DND-41 (cell line): ENCODE measurements around the gene NPIPA5.
"Not testable (repeated sequence)": the region's sequence is repeated elsewhere in the genome, so short reads cannot be mapped to it uniquely, and the experiment has no call there.

Experiments
- ATAC-seq: fragments of 200-7000 bp; cut with Tn5 transposase; 3 replicates; pipeline ENCODE4 v1.9.1; 2021; ENCODE audit warnings: low read depth; ENCODE audit not compliant: insufficient read depth
- DNase-seq: peaks from one replicate; pipeline ENCODE4 v3.0.0-alpha.2; 2020
- H2AFZ ChIP-seq: 2 replicates; pipeline ENCODE4 v1.6.0; 2012; ENCODE audit warnings: low read depth, low read length
- H3K27ac ChIP-seq: 2 replicates; pipeline ENCODE4 v1.5.1; 2012; ENCODE audit warnings: low read length, inconsistent platforms
- H3K27me3 ChIP-seq: fragments of 200-600 bp; sonication (generic); 2 replicates; pipeline ENCODE4 v1.6.0; 2012; ENCODE audit warnings: low read length, mild to moderate bottlenecking, inconsistent platforms; ENCODE audit not compliant: insufficient read depth, poor library complexity
- H3K36me3 ChIP-seq: 2 replicates; pipeline ENCODE4 v1.5.1; 2012; ENCODE audit warnings: low read length, inconsistent platforms; ENCODE audit not compliant: insufficient read depth
- H3K4me1 ChIP-seq: 2 replicates; pipeline ENCODE4 v1.5.1; 2012; ENCODE audit warnings: mild to moderate bottlenecking, low read length; ENCODE audit not compliant: insufficient read depth
- H3K4me2 ChIP-seq: 2 replicates; pipeline ENCODE4 v1.6.0; 2012; ENCODE audit warnings: mild to moderate bottlenecking, moderate library complexity, low read length, inconsistent platforms; ENCODE audit not compliant: insufficient read depth
- H3K4me3 ChIP-seq, 2 experiments: fragments of 200-600 bp in 1 of 2; shearing (Covaris generic) in 1 of 2; 2 replicates each; pipeline ENCODE4 v1.5.1; 2012 to 2016; ENCODE audit warnings: inconsistent platforms in 2 of 2, low read length in 2 of 2, mild to moderate bottlenecking in 2 of 2, low read depth in 1 of 2, moderate library complexity in 1 of 2
- H3K79me2 ChIP-seq: 2 replicates; pipeline ENCODE4 v1.6.0; 2012; ENCODE audit warnings: low read length, inconsistent platforms; ENCODE audit not compliant: insufficient read depth
- H3K9ac ChIP-seq: 2 replicates; pipeline ENCODE4 v1.6.0; 2012; ENCODE audit warnings: low read depth, mild to moderate bottlenecking, inconsistent platforms, low read length, moderate library complexity
- H3K9me3 ChIP-seq: 2 replicates; pipeline ENCODE4 v1.5.1; 2012; ENCODE audit warnings: low read length, moderate library complexity, mild to moderate bottlenecking, inconsistent platforms; ENCODE audit not compliant: insufficient read depth, severe bottlenecking
- H4K20me1 ChIP-seq: 2 replicates; pipeline ENCODE4 v1.6.0; 2012; ENCODE audit warnings: low read length; ENCODE audit not compliant: insufficient read depth
- CTCF ChIP-seq: IDR thresholded peaks from 2 replicates; pipeline ENCODE4 v1.5.1; 2012; ENCODE audit warnings: borderline replicate concordance, low read length, moderate library complexity, mild to moderate bottlenecking; ENCODE audit not compliant: poor library complexity, severe bottlenecking; ENCODE audit errors: extremely low read depth
- EZH2 ChIP-seq: IDR thresholded peaks from 3 replicates; pipeline ENCODE4 v1.6.1; 2012; ENCODE audit warnings: borderline replicate concordance, low read depth, mild to moderate bottlenecking, moderate library complexity, low read length, inconsistent platforms; ENCODE audit not compliant: severe bottlenecking

NPIPA5 gene

GRCh38 chr16:15378194-15378593 lies at the start of gene NPIPA5:
TSS of gene NPIPA5 (minus strand) at chr16:15378294. CDS start at chr16:15378294, 0 bp downstream.
- not testable (repeated sequence) for H3K79me2 ChIP-seq, DNase-seq, H3K36me3 ChIP-seq, H2AFZ ChIP-seq, H3K4me3 ChIP-seq, H3K9me3 ChIP-seq, H3K9ac ChIP-seq, H3K27ac ChIP-seq, H3K27me3 ChIP-seq, H4K20me1 ChIP-seq, ATAC-seq, H3K4me2 ChIP-seq, H3K4me1 ChIP-seq

- Histone ChIP-seq H3K4me2 (no peak overlapping the region), H2AFZ (no peak overlapping the region), H3K27ac (no peak overlapping the region)
Observed at GRCh38 chr16:15427648-15428239, 49.6 kb upstream of the NPIPA5 start.

GRCh38 chr16:15426796-15427195 lies 48.7 kb upstream of the NPIPA5 start:
- Histone ChIP-seq H3K4me1 (no peaks in the 10 kb centered on the region), H2AFZ (no peak overlapping the region), H3K4me3 (no peak overlapping the region), H4K20me1 (no peaks in the 10 kb centered on the region), H3K4me2 (no peak overlapping the region), H3K27ac (no peak overlapping the region), H3K27me3 (no peaks in the 10 kb centered on the region), H3K36me3 (no peaks in the 10 kb centered on the region), H3K9ac (no peak overlapping the region), H3K9me3 (no peaks in the 10 kb centered on the region), H3K79me2 (no peaks in the 10 kb centered on the region)
- ATAC-seq, result no peak
- no peak for TF ChIP-seq EZH2
- TF ChIP-seq CTCF, result no peak
- no peak for DNase-seq

More at GRCh38 chr16:15427648-15428239, 49.6 kb upstream of the NPIPA5 start:
- TF ChIP-seq EZH2 (no peak), CTCF (peak; percentile 56)
- no peak overlapping the region for H3K4me3 ChIP-seq
- no peaks in the 10 kb centered on the region for H4K20me1 ChIP-seq
- peak; percentile 11 for DNase-seq
- H3K27me3 ChIP-seq, result no peaks in the 10 kb centered on the region
- H3K79me2 ChIP-seq, result no peaks in the 10 kb centered on the region
- H3K4me1 ChIP-seq, result no peaks in the 10 kb centered on the region
- H3K9me3 ChIP-seq, result no peaks in the 10 kb centered on the region
- no peak overlapping the region for H3K9ac ChIP-seq
- no peak for ATAC-seq
- H3K36me3 ChIP-seq, result no peaks in the 10 kb centered on the region

GRCh38 chr16:15425861-15426260 lies 47.8 kb upstream of the NPIPA5 start:
- no peak overlapping the region for H3K9ac ChIP-seq
- H3K79me2 ChIP-seq, result no peaks in the 10 kb centered on the region
- TF ChIP-seq CTCF (no peak), EZH2 (no peak)
- no peak overlapping the region for H3K4me2 ChIP-seq
- no peaks in the 10 kb centered on the region for H4K20me1 ChIP-seq
- H3K27ac ChIP-seq, result no peak overlapping the region
- H2AFZ ChIP-seq, result no peak overlapping the region
- ATAC-seq (no peak), DNase-seq (no peak)
- no peaks in the 10 kb centered on the region for H3K36me3 ChIP-seq
- H3K4me3 ChIP-seq, result no peak overlapping the region
- H3K4me1 ChIP-seq, result no peaks in the 10 kb centered on the region
- no peaks in the 10 kb centered on the region for H3K9me3 ChIP-seq
- peaks cover 3% of the 10 kb centered on the region for H3K27me3 ChIP-seq
